H9 (cell line): ENCODE results near the gene RGS5. TPM values are rescaled to one million over a fixed set of nuclear protein-coding genes. Genes with fewer than 3 reads are reported as not detected.
A peak's percentile ranks its signal among the peaks of the same experiment; 100 is the strongest.

Experiments used
- DNase-seq: peaks from one replicate; pipeline ENCODE4 v3.0.0-alpha.2; 2017
- H2AFZ ChIP-seq: one replicate; pipeline ENCODE4 v1.6.1; 2013; ENCODE audit warnings: mild to moderate bottlenecking, low read length, control low read depth, moderate library complexity
- H2AK5ac ChIP-seq: 2 replicates; pipeline ENCODE4 v1.6.1; 2013; ENCODE audit warnings: low read length, control low read depth, mixed read lengths; ENCODE audit not compliant: insufficient read length
- H2BK120ac ChIP-seq: one replicate; pipeline ENCODE4 v1.6.1; 2013; ENCODE audit warnings: low read depth, mild to moderate bottlenecking, low read length, control low read depth, inconsistent platforms; ENCODE audit not compliant: poor library complexity, severe bottlenecking
- H2BK12ac ChIP-seq: 2 replicates; pipeline ENCODE4 v1.6.1; 2013; ENCODE audit warnings: low read length, control low read depth, mixed read lengths, low read depth; ENCODE audit not compliant: insufficient read length
- H2BK15ac ChIP-seq: 2 replicates; pipeline ENCODE4 v1.6.1; 2013; ENCODE audit warnings: low read depth, low read length, control low read depth
- H2BK20ac ChIP-seq: one replicate; pipeline ENCODE4 v1.6.1; 2013; ENCODE audit warnings: low read depth, mild to moderate bottlenecking, low read length, control low read depth, inconsistent platforms; ENCODE audit not compliant: poor library complexity, severe bottlenecking
- H2BK5ac ChIP-seq: 2 replicates; pipeline ENCODE4 v1.6.1; 2013; ENCODE audit warnings: low read length, control low read depth, mixed read lengths; ENCODE audit not compliant: insufficient read length
- H3K14ac ChIP-seq: 2 replicates; pipeline ENCODE4 v1.6.1; 2013; ENCODE audit warnings: low read length, control low read depth; ENCODE audit not compliant: insufficient read depth
- H3K18ac ChIP-seq: 2 replicates; pipeline ENCODE4 v1.6.1; 2013; ENCODE audit warnings: low read depth, mild to moderate bottlenecking, mixed read lengths, low read length, control low read depth; ENCODE audit not compliant: insufficient read length
- H3K23ac ChIP-seq: 2 replicates; pipeline ENCODE4 v1.6.1; 2013; ENCODE audit warnings: low read length, control low read depth, mixed read lengths, low read depth; ENCODE audit not compliant: insufficient read length
- H3K23me2 ChIP-seq: 2 replicates; pipeline ENCODE4 v1.6.1; 2013; ENCODE audit warnings: low read depth, mild to moderate bottlenecking, mixed read lengths, low read length, control low read depth; ENCODE audit not compliant: insufficient read length, poor library complexity, severe bottlenecking
- H3K27ac ChIP-seq: 2 replicates; pipeline ENCODE4 v1.5.1; 2013; ENCODE audit warnings: low read length, control low read depth, mixed read lengths, low read depth; ENCODE audit not compliant: insufficient read length
- H3K27me3 ChIP-seq: 2 replicates; pipeline ENCODE4 v1.6.1; 2013; ENCODE audit warnings: low read length, control low read depth, inconsistent platforms; ENCODE audit not compliant: insufficient read depth
- H3K4ac ChIP-seq: 2 replicates; pipeline ENCODE4 v1.6.1; 2013; ENCODE audit warnings: low read depth, mild to moderate bottlenecking, control low read depth, inconsistent platforms, low read length, moderate library complexity
- H3K4me1 ChIP-seq: 2 replicates; pipeline ENCODE4 v1.6.1; 2013; ENCODE audit warnings: low read length, control low read depth, inconsistent platforms; ENCODE audit not compliant: insufficient read depth
- H3K4me2 ChIP-seq: 2 replicates; pipeline ENCODE4 v1.6.1; 2013; ENCODE audit warnings: low read length, control low read depth, mixed read lengths; ENCODE audit not compliant: insufficient read length, insufficient read depth
- H3K56ac ChIP-seq: 2 replicates; pipeline ENCODE4 v1.6.1; 2013; ENCODE audit warnings: low read depth, mild to moderate bottlenecking, mixed read lengths, low read length, control low read depth; ENCODE audit not compliant: insufficient read length
- H3K79me1 ChIP-seq: 2 replicates; pipeline ENCODE4 v1.6.1; 2013; ENCODE audit warnings: low read depth, mild to moderate bottlenecking, moderate library complexity, low read length, control low read depth, inconsistent platforms; ENCODE audit not compliant: insufficient read depth, poor library complexity, severe bottlenecking
- H3K79me2 ChIP-seq: 2 replicates; pipeline ENCODE4 v1.6.1; 2013; ENCODE audit warnings: low read length, control low read depth, inconsistent platforms; ENCODE audit not compliant: insufficient read depth
- H3K9ac ChIP-seq: 2 replicates; pipeline ENCODE4 v1.6.1; 2013; ENCODE audit warnings: low read length, control low read depth, mixed read lengths; ENCODE audit not compliant: insufficient read length; ENCODE audit errors: extremely low read depth
- H3K9me3 ChIP-seq: one replicate; pipeline ENCODE4 v1.6.1; 2013; ENCODE audit warnings: low read depth, low read length, inconsistent platforms; ENCODE audit not compliant: control insufficient read depth
- H3T11ph ChIP-seq: one replicate; pipeline ENCODE4 v1.6.1; 2013; ENCODE audit warnings: mild to moderate bottlenecking, low read length, control low read depth, inconsistent platforms
- H4K20me1 ChIP-seq: one replicate; pipeline ENCODE4 v1.6.1; 2013; ENCODE audit not compliant: control insufficient read depth, insufficient read length, insufficient read depth
- H4K5ac ChIP-seq: 2 replicates; pipeline ENCODE4 v1.6.1; 2013; ENCODE audit warnings: low read depth, mild to moderate bottlenecking, mixed read lengths, low read length, control low read depth; ENCODE audit not compliant: insufficient read length
- H4K8ac ChIP-seq: replicated peaks from 2 replicates; pipeline ENCODE4 v1.6.1; 2013; ENCODE audit warnings: low read length, control low read depth, mixed read lengths, low read depth; ENCODE audit not compliant: insufficient read length
- H4K91ac ChIP-seq: 2 replicates; pipeline ENCODE4 v1.6.1; 2013; ENCODE audit warnings: low read depth, mild to moderate bottlenecking, moderate library complexity, mixed read lengths, low read length, control low read depth; ENCODE audit not compliant: insufficient read length
- H3K27ac Mint-ChIP-seq, 3 experiments: 2 replicates in 2 of 3; 3 replicates in 1 of 3; pipeline ENCODE4 v1.8.0; 2020 to 2021; ENCODE audit warnings: mixed read lengths in 3 of 3, mild to moderate bottlenecking in 1 of 3, moderate library complexity in 1 of 3
- H3K27me3 Mint-ChIP-seq: 2 replicates; pipeline ENCODE4 v1.8.0; 2021; ENCODE audit warnings: low read depth, mild to moderate bottlenecking, moderate library complexity, mixed read lengths
- H3K36me3 Mint-ChIP-seq, 3 experiments: 2 replicates in 2 of 3; 3 replicates in 1 of 3; pipeline ENCODE4 v1.8.0; 2020 to 2021; ENCODE audit warnings: low read depth in 3 of 3, mixed read lengths in 3 of 3; ENCODE audit not compliant: insufficient read depth in 1 of 3
- H3K4me1 Mint-ChIP-seq, 2 experiments: 2 replicates each; pipeline ENCODE4 v1.8.0; 2020; ENCODE audit warnings: mixed read lengths in 2 of 2
- H3K4me3 Mint-ChIP-seq, 2 experiments: 2 replicates in 1 of 2; 3 replicates in 1 of 2; pipeline ENCODE4 v1.8.0; 2020 to 2021; ENCODE audit warnings: mild to moderate bottlenecking in 2 of 2, mixed read lengths in 2 of 2, moderate library complexity in 1 of 2
- H3K9me3 Mint-ChIP-seq, 2 experiments: 2 replicates in 1 of 2; 3 replicates in 1 of 2; pipeline ENCODE4 v1.8.0; 2020; ENCODE audit warnings: mild to moderate bottlenecking in 2 of 2, mixed read lengths in 2 of 2, moderate library complexity in 1 of 2
- WGBS: extraction: QIAGEN DNeasy Blood & Tissue Kit; methylation state at CpG from one replicate; pipeline ENCODE4 v1.1.7; 2013; ENCODE audit warnings: missing lambda C conversion rate, low lambda C conversion rate, mixed read lengths; ENCODE audit not compliant: insufficient read length; ENCODE audit errors: extremely low coverage; 5-methylcytosine and 5-hydroxymethylcytosine counted together
- total RNA-seq: library from RNA; stranded (reverse); gene quantifications from 2 replicates; pipeline ENCODE4 v1.2.1, GENCODE V29; 2021
- TF ChIP-seq, protein P1 (sequence below): fragments of 200-600 bp; sonication (generic); conservative IDR thresholded peaks from 3 replicates; pipeline ENCODE4 v1.8.0; 2021; ENCODE audit warnings: antibody characterized with exemption, mild to moderate bottlenecking

Gene RGS5
- total RNA-seq, 1 experiment from 2014 or later: 30.1 TPM

DNA sequence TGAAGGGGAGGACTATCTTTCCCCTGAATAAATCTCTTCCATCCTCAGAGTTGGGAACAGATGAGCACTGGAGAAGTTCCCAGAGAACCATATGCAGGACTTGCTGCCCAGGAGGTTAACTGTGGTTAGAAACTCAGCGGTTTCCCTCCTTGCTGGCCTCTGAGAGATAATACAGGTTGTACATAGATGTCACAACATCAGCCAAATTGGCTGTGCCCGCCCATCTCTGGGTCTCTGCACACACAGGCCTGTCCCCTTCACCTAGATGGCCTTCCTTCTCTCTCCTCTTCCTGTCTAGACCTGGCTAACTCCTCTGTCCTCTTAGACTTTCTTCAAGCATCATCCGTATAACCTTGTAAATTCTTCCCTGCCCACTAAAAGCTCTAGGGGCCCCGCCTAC is 5.7 kb downstream of the RGS5 start:
- no CpG with 5 or more reads among the region's 4 CpGs for WGBS
- peaks cover 24 to 25% of the 10 kb centered on the region in 2 experiments for H3K4me1 Mint-ChIP-seq

More for the DNA sequence above, 5.7 kb downstream of the RGS5 start:
- H3K9ac ChIP-seq: no peak overlapping the region
- no peak overlapping the region for H2BK15ac ChIP-seq
- TF ChIP-seq, protein P1, sequence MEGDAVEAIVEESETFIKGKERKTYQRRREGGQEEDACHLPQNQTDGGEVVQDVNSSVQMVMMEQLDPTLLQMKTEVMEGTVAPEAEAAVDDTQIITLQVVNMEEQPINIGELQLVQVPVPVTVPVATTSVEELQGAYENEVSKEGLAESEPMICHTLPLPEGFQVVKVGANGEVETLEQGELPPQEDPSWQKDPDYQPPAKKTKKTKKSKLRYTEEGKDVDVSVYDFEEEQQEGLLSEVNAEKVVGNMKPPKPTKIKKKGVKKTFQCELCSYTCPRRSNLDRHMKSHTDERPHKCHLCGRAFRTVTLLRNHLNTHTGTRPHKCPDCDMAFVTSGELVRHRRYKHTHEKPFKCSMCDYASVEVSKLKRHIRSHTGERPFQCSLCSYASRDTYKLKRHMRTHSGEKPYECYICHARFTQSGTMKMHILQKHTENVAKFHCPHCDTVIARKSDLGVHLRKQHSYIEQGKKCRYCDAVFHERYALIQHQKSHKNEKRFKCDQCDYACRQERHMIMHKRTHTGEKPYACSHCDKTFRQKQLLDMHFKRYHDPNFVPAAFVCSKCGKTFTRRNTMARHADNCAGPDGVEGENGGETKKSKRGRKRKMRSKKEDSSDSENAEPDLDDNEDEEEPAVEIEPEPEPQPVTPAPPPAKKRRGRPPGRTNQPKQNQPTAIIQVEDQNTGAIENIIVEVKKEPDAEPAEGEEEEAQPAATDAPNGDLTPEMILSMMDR: no peak
- no peak overlapping the region for H3K14ac ChIP-seq
- H3K79me1 ChIP-seq: no peaks in the 10 kb centered on the region
- Mint-ChIP-seq H3K9me3 (no peaks in the 10 kb centered on the region), H3K27ac (no peak overlapping the region), H3K36me3 (no peaks in the 10 kb centered on the region), H3K27me3 (no peaks in the 10 kb centered on the region), H3K4me3 (no peak overlapping the region)
- H3K56ac ChIP-seq: no peak overlapping the region
- no peak overlapping the region for H2BK20ac ChIP-seq
- no peaks in the 10 kb centered on the region for H3K4me1 ChIP-seq
- no peak overlapping the region for H3K4me2 ChIP-seq
- H2BK5ac ChIP-seq: no peak overlapping the region
- no peak overlapping the region for H2BK120ac ChIP-seq
- H3K23ac ChIP-seq: no peak overlapping the region
- H3K23me2 ChIP-seq: no peaks in the 10 kb centered on the region
- H3T11ph ChIP-seq: no peak overlapping the region
- no peak overlapping the region for H4K8ac ChIP-seq
- H2AFZ ChIP-seq: no peak overlapping the region
- DNase-seq: no peak
- no peak overlapping the region for H4K5ac ChIP-seq
- H4K91ac ChIP-seq: no peak overlapping the region
- no peak overlapping the region for H3K27ac ChIP-seq
- 0 out of 2 replicates have a peak, but pooled peaks cover 3% of the 10 kb centered on the region for H3K79me2 ChIP-seq
- H3K9me3 ChIP-seq: no peaks in the 10 kb centered on the region
- H2AK5ac ChIP-seq: no peak overlapping the region
- no peak overlapping the region for H2BK12ac ChIP-seq
- no peaks in the 10 kb centered on the region for H4K20me1 ChIP-seq
- no peaks in the 10 kb centered on the region for H3K27me3 ChIP-seq
- H3K18ac ChIP-seq: peak overlapping the region; percentile 48
- H3K4ac ChIP-seq: no peak overlapping the region
